GM19035 (cell line): Measurements from ENCODE around the gene UPP2.

Experiments
- ATAC-seq: cut with Tn5 transposase; IDR thresholded peaks from one replicate; pipeline ENCODE4 v1.9.1; 2021; ENCODE audit not compliant: unreplicated experiment

Gene UPP2

DNA sequence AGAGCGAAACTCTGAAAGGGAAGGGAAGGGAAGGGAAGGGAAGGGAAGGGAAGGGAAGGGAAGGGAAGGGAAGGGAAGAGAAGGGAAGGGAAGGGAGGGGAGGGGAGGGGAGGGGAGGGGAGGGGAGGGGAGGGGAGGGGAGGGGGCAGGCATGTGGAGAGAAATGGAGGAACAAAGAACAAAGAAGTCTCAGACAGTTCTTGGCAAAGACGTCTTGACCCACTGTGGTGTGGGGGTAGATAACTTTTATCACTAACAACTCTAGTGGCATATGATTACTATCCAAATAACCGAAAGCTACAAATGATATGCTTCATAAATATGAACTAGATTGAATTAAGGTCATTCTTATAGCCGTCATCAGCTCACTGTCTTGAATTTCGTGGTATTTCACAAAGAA, 3.2 kb downstream of the UPP2 start:
- no peak for ATAC-seq

DNA sequence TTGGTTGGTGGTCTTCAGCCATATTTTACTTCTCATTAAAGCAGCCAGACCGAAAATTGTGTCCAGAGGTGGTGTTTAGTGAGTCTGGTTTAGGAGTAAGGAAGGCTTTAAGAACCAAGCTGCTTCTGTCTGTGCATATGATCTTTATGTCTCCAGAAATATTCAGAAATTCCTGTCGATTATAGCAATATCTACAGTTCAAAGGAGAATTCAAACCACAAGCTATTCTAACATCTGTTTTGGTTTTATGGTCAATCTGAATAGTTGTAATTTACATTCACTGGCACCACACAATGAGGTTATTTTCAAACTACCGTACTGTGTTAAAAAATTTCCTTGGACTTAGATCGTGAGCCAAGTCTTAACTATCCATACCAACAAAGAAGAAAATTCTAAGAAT, 11.3 kb downstream of the UPP2 start:
- no peak for ATAC-seq

DNA sequence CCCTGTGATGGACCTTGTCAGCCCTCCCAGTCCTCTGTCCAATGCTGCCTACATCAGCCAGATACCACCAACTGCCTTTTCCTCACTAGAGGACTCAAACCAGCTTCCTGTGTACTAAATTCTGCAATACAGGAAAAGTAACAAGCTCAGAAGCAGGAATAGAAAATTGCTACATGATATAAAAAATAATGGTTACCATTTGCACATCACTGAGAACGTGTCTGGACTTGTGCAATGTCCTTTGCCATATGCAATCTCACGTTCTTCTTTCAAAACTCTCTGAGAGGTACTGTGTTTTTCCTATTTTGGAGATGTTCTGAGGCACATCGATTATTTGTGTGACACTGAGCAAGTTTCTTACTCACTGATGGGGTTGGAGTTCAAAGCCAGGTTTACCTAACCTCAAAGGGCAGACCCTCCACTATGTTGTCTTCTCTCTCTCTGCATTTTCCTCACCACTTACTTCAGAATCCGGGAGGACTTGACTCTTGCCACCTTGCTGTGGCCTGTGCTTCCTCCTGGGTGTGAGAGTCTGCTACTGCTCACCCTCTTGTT, 12.1 kb downstream of the UPP2 start:
- ATAC-seq = no peak

DNA sequence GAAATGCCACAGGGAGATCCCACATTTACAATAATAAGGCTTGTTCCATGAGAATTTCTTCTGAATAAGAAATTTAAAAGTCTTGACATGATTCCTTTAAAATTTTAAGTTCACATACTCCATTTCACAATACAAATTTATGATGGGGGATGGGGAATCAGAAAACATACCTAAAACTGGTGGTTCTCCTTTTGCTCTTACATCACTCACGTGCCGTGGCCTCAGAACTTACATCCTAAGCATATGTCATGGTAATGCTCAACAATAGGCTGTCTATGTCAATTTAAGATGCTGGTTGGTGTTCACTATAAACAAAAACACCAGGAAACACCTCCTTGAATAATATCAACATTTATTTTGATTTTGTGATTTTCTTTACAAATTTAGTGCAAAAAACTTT, 12.8 kb downstream of the UPP2 start:
- ATAC-seq = no peak

DNA sequence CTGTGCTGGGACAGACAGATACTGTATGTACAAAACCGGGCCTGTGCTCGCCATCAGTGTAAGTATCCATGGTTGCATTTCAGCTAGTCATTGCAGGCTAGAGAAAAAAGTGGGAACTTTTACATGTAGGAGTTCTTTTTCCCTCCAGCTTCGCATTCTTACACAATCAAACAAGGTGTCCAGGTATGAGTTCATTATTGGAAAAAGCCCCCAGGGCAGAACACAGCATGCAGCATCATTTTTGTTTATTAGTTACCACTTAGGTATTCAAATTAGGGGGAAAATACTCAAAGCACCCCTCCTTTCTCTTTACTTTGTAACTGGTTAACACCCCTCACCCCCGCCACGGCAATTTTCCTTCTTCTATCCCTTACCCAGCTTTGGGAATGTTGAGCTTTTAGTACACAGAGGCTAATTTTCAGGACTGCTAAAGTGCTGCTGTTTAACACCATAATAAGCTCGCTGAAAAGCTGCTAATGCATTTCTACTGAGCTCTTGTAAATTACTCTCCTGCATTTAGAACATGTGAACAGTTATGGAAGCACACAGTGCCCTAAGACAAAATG, 13.6 kb downstream of the UPP2 start:
- no peak for ATAC-seq

DNA sequence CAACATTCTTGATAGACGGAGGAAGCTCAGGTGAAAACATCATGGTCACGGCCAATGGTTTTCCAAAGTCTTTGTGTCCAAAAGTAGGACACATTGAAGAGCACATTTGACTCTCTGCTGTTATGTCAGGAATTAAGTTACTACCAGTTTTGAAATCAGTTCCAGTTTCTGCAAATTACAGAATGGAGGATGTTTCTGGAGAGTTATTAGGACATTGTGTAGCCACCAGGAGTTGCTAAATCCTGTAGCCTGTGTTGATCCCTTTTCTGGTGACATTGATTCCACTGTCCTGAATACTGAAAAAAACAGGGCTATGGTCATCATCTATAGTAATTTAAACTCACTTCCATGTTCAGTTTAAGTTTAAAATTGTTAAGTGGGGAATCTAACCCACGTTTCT, 15.3 kb downstream of the UPP2 start:
- ATAC-seq = no peak

DNA sequence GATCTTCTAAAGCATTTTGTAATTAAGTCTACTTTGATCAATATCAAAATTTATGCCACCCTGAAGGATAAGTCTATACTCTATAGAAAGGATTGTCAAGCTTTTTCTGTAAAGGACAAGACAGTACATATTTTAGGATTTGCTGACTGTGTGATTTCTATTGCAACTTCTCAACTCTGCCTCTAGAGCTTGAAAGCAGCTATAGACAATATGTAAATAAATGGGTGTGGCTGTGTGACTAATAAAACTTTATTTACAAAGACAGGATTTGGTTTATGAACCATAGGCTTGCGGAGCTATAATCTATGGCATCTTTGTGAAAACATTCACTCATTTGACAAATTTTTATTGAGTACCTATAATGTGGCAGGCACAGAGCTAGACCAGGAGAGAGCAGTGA, 18.4 kb downstream of the UPP2 start:
- no peak for ATAC-seq

DNA sequence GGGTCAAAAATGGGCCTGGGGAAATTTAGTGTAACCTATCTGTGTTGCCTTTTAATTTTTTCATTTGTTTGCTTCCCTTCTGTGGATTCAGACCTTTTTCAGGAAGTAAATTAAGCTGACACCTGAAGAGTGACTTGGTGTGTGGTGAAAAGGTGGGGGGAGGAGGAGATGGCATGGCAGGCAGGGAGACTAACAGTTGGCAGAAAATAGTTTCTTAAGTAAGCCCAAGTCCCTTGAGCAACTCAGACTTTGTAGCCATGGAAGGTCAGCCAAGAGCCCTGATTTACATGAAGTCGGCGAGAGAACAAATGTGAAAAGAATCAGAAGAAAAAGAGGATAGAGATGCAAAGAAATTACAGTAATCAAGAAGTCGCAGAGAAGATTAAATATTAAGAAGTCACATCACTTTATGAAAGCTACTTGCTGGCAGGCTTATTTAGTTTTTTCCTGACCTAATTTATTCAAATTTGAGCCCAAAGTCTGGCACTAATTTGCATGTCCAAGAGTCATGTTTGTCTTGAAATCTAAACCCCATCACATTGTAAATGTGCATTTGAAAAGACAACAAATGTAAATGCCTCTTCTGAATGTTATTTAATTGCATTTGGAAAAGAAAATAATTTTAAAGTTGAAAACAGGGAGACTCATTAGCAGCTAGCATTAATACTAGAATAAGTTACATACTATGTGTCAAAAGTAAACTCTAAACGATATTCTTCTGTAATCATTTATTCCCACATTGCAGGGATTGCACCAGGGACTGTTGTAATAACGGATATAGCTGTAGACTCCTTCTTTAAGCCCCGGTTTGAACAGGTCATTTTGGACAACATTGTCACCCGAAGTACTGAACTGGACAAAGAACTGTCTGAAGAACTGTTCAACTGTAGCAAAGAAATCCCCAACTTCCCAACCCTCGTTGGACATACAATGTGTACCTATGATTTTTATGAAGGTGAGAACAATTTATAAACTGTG, 19.3 kb downstream of the UPP2 start:
- no peak for ATAC-seq

DNA sequence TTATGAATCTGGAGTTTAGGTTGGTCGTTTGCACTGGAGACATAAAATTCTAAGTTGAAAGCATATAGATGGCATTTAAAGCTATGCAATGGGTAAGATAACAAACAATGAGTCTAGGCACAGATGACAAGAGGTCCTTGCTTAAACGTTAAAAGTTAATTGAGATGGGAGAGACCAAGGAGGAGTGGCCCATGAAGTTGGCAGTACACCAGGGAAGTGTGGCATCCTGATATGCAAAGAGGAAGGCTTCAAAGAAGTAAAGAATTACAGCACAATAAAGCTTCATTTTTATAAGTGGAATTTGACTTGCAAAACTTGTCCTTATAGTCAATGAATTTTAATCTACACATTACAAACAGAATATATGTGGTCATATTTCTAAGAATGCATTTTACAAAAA, 23.2 kb downstream of the UPP2 start:
- no peak for ATAC-seq

DNA sequence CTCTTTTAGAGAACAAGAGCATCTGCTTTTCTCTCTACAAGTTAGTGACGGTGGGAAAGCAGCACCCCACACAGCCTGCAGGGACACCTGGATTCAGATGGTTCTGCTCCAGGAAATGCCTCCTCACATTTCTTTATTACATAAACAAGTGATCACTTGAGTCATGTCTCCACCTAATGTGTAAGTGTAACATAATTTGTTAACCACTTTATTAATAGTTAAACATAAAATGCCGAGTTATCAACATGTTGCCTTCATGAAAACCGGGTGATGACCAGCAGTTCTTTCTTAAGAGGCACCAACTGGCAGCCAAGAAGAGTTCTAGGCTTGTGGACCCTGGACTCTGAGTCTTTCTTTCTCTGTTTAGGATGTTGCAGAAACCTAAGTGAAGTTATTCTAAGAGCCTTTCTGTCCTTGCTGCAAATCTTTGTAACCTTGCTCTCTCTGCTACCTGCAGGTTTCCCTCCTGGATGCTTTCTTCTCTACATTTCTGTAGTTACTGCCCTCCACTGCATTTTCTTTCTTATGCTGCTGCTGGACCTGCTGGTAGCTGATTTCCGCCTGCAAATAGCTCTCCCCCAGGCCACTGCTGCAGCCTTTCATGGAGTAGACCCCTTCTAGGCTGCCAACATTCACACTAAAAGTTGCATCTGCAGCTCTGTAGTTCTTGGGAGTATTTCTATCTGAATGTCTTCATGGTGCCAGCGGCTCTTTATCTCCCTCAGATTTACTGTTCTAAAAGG, 24.3 kb downstream of the UPP2 start:
- no peak for ATAC-seq

DNA sequence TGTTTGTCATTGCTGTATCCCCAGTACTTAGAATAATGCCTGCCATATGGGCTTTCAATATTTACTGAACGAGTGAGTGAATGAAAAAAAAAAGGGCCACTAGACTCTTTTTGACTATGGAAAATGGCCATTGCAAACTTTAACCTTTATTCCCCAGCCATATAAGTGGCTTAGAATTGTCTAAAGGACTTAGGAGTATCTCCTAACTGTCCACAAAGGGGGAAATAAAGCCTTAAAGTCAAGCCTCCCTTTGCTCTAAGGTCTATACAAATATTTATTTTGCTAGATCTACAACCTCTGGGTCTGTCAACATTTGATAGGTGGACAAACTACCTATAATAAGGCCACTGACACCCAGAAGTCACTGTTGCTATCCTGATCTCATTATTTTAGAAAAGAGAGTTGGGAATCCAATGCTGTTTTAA, 25.7 kb downstream of the UPP2 start:
- ATAC-seq = no peak

DNA sequence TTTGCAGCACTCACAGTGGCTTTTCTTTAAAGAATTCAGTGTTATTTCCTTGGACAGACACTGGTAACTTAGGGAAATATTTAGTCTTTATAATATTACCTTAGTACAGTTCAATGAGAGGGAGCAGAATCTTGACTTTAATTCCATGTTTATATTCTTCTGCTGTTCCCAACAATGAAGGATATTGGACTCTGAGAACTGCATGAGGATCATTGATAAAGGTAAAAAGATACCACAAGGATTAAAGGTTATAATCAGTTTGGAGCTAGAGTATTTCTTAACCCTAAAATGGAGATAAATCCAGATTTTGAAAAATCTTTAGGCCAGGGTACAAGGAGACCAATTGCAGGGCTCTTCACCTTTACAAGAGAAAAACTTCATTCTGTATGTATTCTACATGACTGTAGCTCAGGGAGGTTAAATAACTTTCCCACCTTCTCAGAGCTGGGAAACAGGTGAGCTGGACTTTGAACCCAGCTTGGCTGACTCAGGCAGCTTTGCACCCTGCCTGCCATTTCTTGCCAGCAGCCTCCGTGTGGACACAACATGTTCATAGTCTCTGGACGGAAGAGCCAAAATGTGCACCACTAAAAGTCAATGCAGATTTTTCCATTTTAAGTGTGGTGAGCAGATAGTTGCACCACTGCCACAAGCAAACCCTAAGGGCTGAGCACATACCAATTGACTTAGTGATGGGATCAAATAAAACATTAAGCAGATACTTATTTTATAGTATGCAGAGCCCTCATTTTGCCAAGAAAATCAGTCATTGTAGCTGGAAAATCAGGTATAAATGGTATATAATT, 26.7 kb downstream of the UPP2 start:
- no peak for ATAC-seq

DNA sequence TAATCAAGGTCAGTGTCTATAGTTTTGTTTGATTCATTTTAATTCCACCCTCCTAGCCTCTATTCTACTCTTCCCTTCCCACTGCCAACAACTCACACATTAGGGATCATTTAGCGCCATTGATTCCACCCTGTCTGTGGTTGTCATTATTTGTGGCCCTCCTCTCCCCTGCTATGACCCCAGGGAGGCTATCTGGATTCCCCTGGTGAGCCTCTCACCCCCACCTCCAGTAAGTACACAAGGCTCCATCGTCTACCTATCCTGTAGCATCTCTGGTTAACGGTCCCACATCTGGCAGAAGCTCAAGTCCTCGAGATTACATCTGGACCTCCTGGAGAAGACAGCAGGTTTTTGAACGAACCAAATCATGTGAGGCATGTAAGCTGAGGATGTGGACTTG, 27.4 kb downstream of the UPP2 start:
- ATAC-seq = no peak

DNA sequence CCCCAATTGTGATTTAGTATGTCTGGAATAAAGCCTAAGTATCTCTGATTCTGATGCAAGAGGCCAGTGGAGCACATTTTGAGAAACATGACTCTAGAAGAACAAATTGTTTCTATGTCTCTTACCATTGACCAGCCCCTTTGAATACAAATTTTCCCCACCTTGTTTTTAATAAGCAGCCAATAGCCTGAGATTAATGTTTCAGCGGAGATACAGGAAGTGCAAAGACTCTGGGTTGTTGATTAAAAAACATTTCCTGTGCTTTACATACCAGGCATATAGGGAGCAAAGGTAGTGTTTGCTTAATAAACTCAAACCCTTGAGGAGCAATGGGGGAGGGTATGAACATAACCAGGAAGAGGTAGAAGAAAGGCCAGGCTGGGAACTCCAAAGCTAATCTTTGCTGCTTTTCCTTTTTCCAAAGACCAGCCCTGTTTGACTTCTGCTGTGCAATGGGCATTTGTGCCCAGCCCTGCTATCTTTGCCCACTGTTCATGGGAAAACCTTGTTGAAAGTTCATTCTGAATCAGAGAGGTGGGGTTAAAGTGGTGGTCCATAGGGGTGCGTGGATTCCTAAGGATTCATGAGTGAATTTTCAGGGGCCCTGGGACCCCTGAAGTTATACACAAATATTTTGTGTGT, 29.3 kb downstream of the UPP2 start:
- no peak for ATAC-seq

DNA sequence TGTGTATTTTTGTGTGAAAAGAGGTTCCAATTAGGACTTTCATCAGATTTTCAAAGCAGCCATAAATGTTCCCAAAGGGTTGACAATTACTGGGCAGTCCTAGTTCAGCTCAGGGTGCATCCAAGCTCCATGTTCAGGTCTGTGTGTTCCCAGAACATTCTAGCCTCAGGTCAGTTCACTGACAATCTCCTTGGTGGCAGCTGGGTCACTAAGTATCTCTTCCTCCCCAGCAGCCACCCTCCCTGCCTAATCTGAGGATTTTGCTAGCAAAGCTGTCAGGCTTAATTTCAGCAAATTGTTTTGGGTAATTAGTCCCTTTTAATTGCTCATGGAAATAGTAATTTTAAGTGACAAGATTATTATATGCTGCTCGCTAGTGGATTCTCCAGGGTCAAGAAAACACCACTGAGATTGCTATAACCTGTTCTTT, 29.8 kb downstream of the UPP2 start:
- ATAC-seq = no peak

DNA sequence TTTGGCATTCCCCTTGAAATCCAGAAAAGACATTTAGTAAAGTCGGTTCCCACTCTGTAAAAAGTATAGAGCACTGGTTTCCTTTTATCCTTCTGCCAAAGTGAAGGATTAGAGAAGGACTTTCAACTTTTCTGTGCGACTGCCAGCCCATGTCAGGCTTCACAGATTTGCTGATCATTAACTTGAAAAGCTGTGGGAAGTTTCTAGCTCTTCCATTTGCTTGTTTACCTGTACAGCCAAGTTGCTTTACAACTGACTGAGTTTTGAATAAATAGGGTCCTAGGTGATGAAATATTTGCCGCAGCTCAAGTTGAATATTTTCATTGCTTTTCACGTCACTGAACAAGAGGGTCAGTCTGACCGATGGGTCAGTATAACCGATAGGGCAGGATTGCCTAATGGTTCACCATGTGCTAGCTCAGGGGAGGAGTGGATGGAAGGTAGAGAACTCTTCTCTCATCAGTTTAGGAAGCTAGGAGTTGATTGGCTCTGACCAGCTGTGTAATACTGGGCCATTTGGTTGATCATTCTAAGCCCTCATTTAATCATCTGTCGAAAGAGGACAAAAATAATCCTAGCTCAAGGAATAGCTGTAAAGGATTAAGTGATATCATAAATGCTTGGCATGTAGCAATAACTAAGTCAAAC, 30.4 kb downstream of the UPP2 start:
- no peak for ATAC-seq

DNA sequence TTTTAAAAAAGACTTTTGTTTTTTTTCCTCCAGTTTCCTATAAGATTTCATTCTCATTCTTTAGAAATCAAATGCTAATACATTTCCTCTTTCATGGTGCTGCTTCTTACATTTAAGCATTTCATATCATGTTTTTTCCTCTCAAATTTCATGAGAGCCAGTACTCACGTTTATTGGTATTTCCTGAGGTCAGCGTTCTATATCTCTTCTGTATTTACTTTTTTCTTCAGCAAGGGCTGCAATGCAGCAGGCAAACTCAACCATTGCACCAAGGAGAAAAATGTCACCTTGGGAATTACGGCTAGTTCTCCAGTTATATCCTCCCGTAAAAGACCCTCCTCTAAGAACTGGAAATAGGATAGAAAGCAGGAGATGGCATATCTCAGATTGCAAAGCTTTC, 32.4 kb downstream of the UPP2 start:
- no peak for ATAC-seq

DNA sequence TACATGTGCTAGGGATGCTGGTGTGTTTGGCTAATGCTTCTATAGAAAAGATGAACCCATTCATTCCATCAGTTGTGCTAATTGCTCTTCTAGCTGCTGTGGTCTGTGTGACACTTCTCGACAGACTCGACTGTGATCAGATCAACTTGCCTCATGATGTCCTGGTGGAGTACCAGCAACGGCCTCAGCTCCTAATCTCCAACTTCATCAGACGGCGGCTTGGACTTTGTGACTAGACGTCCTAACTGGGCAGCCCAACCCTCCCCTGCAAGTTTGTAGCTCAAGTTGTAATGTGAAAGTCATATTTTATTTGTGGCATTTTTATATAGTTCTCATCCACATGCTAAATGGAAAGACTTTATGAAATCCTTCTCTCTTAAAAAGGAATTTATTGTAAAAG, 33.0 kb downstream of the UPP2 start:
- no peak for ATAC-seq

DNA sequence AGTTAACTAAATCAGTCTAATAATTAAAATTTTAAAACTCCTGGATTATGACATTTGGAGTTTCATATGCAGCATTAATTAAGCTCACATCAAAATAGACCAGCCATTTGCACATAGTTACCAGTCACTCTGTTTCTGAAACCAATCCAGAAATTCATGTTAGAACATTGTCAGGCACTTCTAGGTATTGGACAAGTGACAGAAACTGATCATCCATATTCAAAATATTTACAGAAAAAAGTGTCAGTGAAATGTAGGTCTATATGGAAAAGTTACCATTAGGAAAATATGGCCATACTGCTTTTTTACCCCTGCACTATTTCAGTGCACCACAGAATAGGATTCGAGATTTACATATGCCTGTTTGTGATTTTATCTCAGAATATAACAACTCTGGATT, 33.4 kb downstream of the UPP2 start:
- no peak for ATAC-seq

DNA sequence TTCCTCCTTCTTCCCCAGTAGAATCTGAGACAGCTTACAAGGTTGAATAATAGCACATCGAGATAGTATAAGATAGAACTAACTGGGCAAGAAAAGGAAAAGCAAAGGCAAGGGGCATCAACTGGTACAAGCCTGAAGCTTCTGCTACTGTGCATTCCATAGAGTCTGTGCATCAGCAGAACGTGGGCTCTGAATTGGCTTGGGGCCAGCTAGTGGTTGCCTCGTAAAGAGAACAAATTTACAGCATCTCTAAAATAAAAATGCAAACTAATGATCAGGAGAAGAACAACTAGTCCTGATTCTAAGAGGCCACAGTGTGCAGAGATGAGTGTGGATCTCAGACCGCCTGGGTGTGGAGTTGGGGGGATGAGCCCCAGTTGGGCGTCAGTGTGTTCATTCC, 36.6 kb downstream of the UPP2 start:
- ATAC-seq = no peak
